SK-N-SH treated with all-trans-retinoic acid at 6 μM for 48 hours (cell line): ENCODE results near the gene PLCE1.
A peak's percentile ranks its signal among the peaks of the same experiment; 100 is the strongest.

Experiments
- ATAC-seq: fragments of 200-7000 bp; cut with Tn5 transposase; 3 replicates; pipeline ENCODE4 v1.9.1; 2020; ENCODE audit warnings: mild to moderate bottlenecking, moderate library complexity
- ARNTL ChIP-seq: fragments of 450-650 bp; formaldehyde crosslinking; IDR thresholded peaks from 2 replicates; pipeline ENCODE4 v1.5.0; 2020; ENCODE audit warnings: low read depth, mild to moderate bottlenecking, moderate library complexity, borderline replicate concordance
- BACH2 ChIP-seq: fragments of 250-450 bp; sonication (Bioruptor Pico); IDR thresholded peaks from 2 replicates; pipeline ENCODE4 v1.9.0; 2021; ENCODE audit warnings: mild to moderate bottlenecking, borderline replicate concordance
- CREB5 ChIP-seq: fragments of 250-450 bp; sonication (Bioruptor Pico); IDR thresholded peaks from 2 replicates; pipeline ENCODE4 v1.5.1; 2020; ENCODE audit warnings: low read depth, mild to moderate bottlenecking, moderate library complexity
- CSDC2 ChIP-seq: fragments of 250-450 bp; sonication (Bioruptor Pico); IDR thresholded peaks from 2 replicates; pipeline ENCODE4 v1.5.0; 2020; ENCODE audit warnings: mild to moderate bottlenecking, moderate library complexity
- CSRNP3 ChIP-seq: fragments of 250-450 bp; sonication (Bioruptor Pico); IDR thresholded peaks from 2 replicates; pipeline ENCODE4 v1.5.1; 2021; ENCODE audit warnings: mild to moderate bottlenecking, moderate library complexity
- ESRRG ChIP-seq: fragments of 250-450 bp; sonication (Bioruptor Pico); IDR thresholded peaks from 2 replicates; pipeline ENCODE4 v1.6.1; 2021; ENCODE audit warnings: mild to moderate bottlenecking
- GLIS3 ChIP-seq: fragments of 250-450 bp; sonication (Bioruptor Pico); IDR thresholded peaks from 2 replicates; pipeline ENCODE4 v1.5.0; 2020; ENCODE audit warnings: mild to moderate bottlenecking, moderate library complexity
- ISL1 ChIP-seq: fragments of 250-450 bp; sonication (Bioruptor Pico); IDR thresholded peaks from 2 replicates; pipeline ENCODE4 v2.1.2; 2022; ENCODE audit warnings: mild to moderate bottlenecking, moderate library complexity
- OSR1 ChIP-seq: fragments of 250-450 bp; sonication (Bioruptor Pico); IDR thresholded peaks from 2 replicates; pipeline ENCODE4 v1.8.0; 2022; ENCODE audit warnings: moderate library complexity, mild to moderate bottlenecking, inconsistent platforms
- PATZ1 ChIP-seq: fragments of 250-450 bp; sonication (Bioruptor Pico); IDR thresholded peaks from 2 replicates; pipeline ENCODE4 v1.8.0; 2020; ENCODE audit warnings: mild to moderate bottlenecking, moderate library complexity, borderline replicate concordance
- POU6F1 ChIP-seq: fragments of 250-450 bp; sonication (Bioruptor Pico); IDR thresholded peaks from 2 replicates; pipeline ENCODE4 v1.8.0; 2021; ENCODE audit warnings: low read depth, mild to moderate bottlenecking, moderate library complexity, borderline replicate concordance
- PPARA ChIP-seq: fragments of 250-450 bp; sonication (Bioruptor Pico); IDR thresholded peaks from 2 replicates; pipeline ENCODE4 v1.5.0; 2020; ENCODE audit warnings: mild to moderate bottlenecking, borderline replicate concordance
- RARB ChIP-seq: fragments of 250-450 bp; sonication (Bioruptor Pico); IDR thresholded peaks from 2 replicates; pipeline ENCODE4 v1.8.0; 2021; ENCODE audit warnings: mild to moderate bottlenecking, moderate library complexity
- SNAI2 ChIP-seq: fragments of 250-450 bp; sonication (Bioruptor Pico); IDR thresholded peaks from 2 replicates; pipeline ENCODE4 v1.5.0; 2020; ENCODE audit warnings: mild to moderate bottlenecking, moderate library complexity
- TCF4 ChIP-seq: fragments of 250-450 bp; sonication (Bioruptor Pico); IDR thresholded peaks from 2 replicates; pipeline ENCODE4 v1.8.0; 2021; ENCODE audit warnings: mild to moderate bottlenecking, moderate library complexity, borderline replicate concordance
- TOX ChIP-seq: fragments of 250-450 bp; sonication (Bioruptor Pico); IDR thresholded peaks from 2 replicates; pipeline ENCODE4 v1.8.0; 2021; ENCODE audit warnings: mild to moderate bottlenecking, moderate library complexity, borderline replicate concordance
- TSHZ2 ChIP-seq: fragments of 250-450 bp; sonication (Bioruptor Pico); IDR thresholded peaks from 2 replicates; pipeline ENCODE4 v1.5.0; 2020; ENCODE audit warnings: mild to moderate bottlenecking, moderate library complexity
- ZC3H10 ChIP-seq: fragments of 250-450 bp; sonication (Bioruptor Pico); IDR thresholded peaks from 2 replicates; pipeline ENCODE4 v1.5.1; 2021; ENCODE audit warnings: mild to moderate bottlenecking, moderate library complexity
- ZFP3 ChIP-seq: fragments of 250-450 bp; sonication (Bioruptor Pico); IDR thresholded peaks from 2 replicates; pipeline ENCODE4 v1.5.0; 2020; ENCODE audit warnings: mild to moderate bottlenecking, moderate library complexity
- ZFP30 ChIP-seq: fragments of 450-650 bp; formaldehyde crosslinking; IDR thresholded peaks from 2 replicates; pipeline ENCODE4 v1.5.0; 2022; ENCODE audit warnings: mild to moderate bottlenecking, moderate library complexity
- ZNF565 ChIP-seq: fragments of 450-650 bp; formaldehyde crosslinking; conservative IDR thresholded peaks from 2 replicates; pipeline ENCODE4 v1.5.0; 2020; ENCODE audit warnings: low read depth, mild to moderate bottlenecking, moderate library complexity
- ZNF70 ChIP-seq: fragments of 450-650 bp; formaldehyde crosslinking; IDR thresholded peaks from 2 replicates; pipeline ENCODE4 v1.5.0; 2020; ENCODE audit warnings: mild to moderate bottlenecking, moderate library complexity
- ZNF8 ChIP-seq: fragments of 450-650 bp; formaldehyde crosslinking; IDR thresholded peaks from 2 replicates; pipeline ENCODE4 v1.5.0; 2020; ENCODE audit warnings: mild to moderate bottlenecking, moderate library complexity

The PLCE1 gene

GRCh38 chr10:94006591-94007550, 13.1 kb downstream of the PLCE1 start:
- TF ChIP-seq CSDC2 (CRISPR knock-in tag) = no peak
- no peak for TF ChIP-seq TSHZ2
- TF ChIP-seq PPARA = no peak
- TF ChIP-seq ZC3H10 (CRISPR knock-in tag) = no peak
- TF ChIP-seq GLIS3 (CRISPR knock-in tag) = no peak
- TF ChIP-seq POU6F1 (CRISPR knock-in tag) = no peak
- TF ChIP-seq ZNF70 (CRISPR knock-in tag) = no peak
- no peak for TF ChIP-seq OSR1 (CRISPR knock-in tag)
- TF ChIP-seq ZFP3 (CRISPR knock-in tag) = 0 out of 2 replicates have a peak, but pooled peaks have one; percentile 13
- TF ChIP-seq ARNTL (CRISPR knock-in tag) = no peak
- no peak for TF ChIP-seq BACH2 (CRISPR knock-in tag)
- 0 out of 2 replicates have a peak, but pooled peaks have one; percentile 41 for TF ChIP-seq CREB5
- TF ChIP-seq ZFP30 (CRISPR knock-in tag) = no peak
- no peak for TF ChIP-seq TCF4 (CRISPR knock-in tag)
- TF ChIP-seq PATZ1 = no peak
- peak; percentile 80 for TF ChIP-seq ISL1
- no peak for TF ChIP-seq SNAI2 (CRISPR knock-in tag)
- no peak for TF ChIP-seq TOX
- TF ChIP-seq ZNF565 = no peak
- no peak for TF ChIP-seq RARB
- TF ChIP-seq ZNF8 (CRISPR knock-in tag) = no peak
- no peak for TF ChIP-seq CSRNP3 (CRISPR knock-in tag)
- no peak for TF ChIP-seq ESRRG (CRISPR knock-in tag)
- ATAC-seq = peak; percentile 82

- no peak for ATAC-seq
- TF ChIP-seq ZNF8 (CRISPR knock-in tag) (no peak), ZNF565 (no peak), OSR1 (CRISPR knock-in tag) (no peak), PATZ1 (no peak), TSHZ2 (no peak), CSRNP3 (CRISPR knock-in tag) (no peak)
Measured at GRCh38 chr10:94008526-94008925, 14.8 kb downstream of the PLCE1 start.
